Uterus (tissue), 4 donors: ENCODE data around the gene SEPTIN10. TPM values are rescaled to one million over a fixed set of nuclear protein-coding genes. Genes with fewer than 3 reads are reported as not detected.

Source experiments
- DNase-seq, 2 donors: peaks; one replicate each; pipeline ENCODE4 v3.0.0-alpha.2; 2019 to 2020
- H3K27ac ChIP-seq, 2 donors: fragments of 200-600 bp; sonication (generic); 1 replicate in 1 of 2; 2 replicates in 1 of 2; pipeline ENCODE4 v1.5.1; 2016 to 2018
- H3K27me3 ChIP-seq, 2 donors: fragments of 200-600 bp; sonication (generic); one replicate each; pipeline ENCODE4 v1.5.1; 2018 to 2019; ENCODE audit warnings: control low read depth in 1 of 2
- H3K36me3 ChIP-seq, 2 donors: fragments of 200-600 bp; sonication (generic); one replicate each; pipeline ENCODE4 v1.5.1; 2019; ENCODE audit warnings: control low read depth in 1 of 2
- H3K4me1 ChIP-seq, 2 donors: fragments of 200-600 bp; sonication (generic); one replicate each; pipeline ENCODE4 v1.5.1; 2018 to 2019; ENCODE audit warnings: control low read depth in 1 of 2
- H3K4me3 ChIP-seq, 2 donors: fragments of 200-600 bp; sonication (generic); 1 replicate in 1 of 2; 2 replicates in 1 of 2; pipeline ENCODE4 v1.5.1; 2018 to 2019; ENCODE audit warnings: mild to moderate bottlenecking in 1 of 2
- H3K9me3 ChIP-seq, 2 donors: fragments of 200-600 bp; sonication (generic); one replicate each; pipeline ENCODE4 v1.5.1; 2019; ENCODE audit warnings: control low read depth in 1 of 2
- POLR2A ChIP-seq, 2 donors: fragments of 450-650 bp; IDR thresholded peaks; one replicate each; pipeline ENCODE4 v1.6.1; 2016; ENCODE audit warnings: antibody characterized with exemption in 2 of 2, mild to moderate bottlenecking in 1 of 2, moderate library complexity in 1 of 2
- intact Hi-C: fragments of 100-400 bp; cut with DNase I; formaldehyde crosslinking; loops from one replicate; pipeline ENCODE4 v1.15.1; 2023; ENCODE audit warnings: low total_unique reads
- total RNA-seq, 4 donors: library from RNA; depleted of rRNA in 3 of 4; stranded (reverse); fragments of >200 nt in 3 of 4; gene quantifications; one replicate each; pipeline versions ENCODE4 v1.1.0 to v1.2.4, GENCODE V29; 2014 to 2023
- TF ChIP-seq, protein P1 (sequence below), 4 experiments: fragments of 200-600 bp in 2 of 4; fragments of 450-650 bp in 2 of 4; sonication (generic) in 2 of 4; IDR thresholded peaks; one replicate each; pipeline ENCODE4 v1.5.1; 2016 to 2019; ENCODE audit warnings: antibody characterized with exemption in 4 of 4, mild to moderate bottlenecking in 2 of 4, moderate library complexity in 1 of 4
- donor health status: DM: yes; HTN: yes; CAD: no.

SEPTIN10 gene
- total RNA-seq, 4 donors from 2014 or later, result 52.8 to 181 (median 121) TPM

DNA sequence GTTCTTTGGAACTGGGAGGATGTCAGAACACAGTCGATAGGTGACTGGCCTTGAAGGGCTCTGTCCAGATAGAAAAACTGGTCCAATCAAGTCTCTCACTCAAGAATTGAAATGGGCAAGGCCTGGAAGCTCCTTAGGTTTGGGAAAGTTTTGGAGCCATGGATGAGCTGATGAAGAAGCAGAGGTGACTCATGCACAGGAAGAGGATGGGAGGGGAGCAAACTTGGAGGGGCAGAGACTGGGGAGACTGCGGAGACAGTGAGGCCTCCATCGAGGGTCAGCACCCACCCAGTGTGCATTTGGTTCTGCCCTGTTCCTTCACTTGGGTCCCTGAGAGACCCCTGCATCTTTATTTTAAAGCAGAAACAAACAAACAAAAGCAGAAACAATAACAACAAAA is 41.5 kb upstream of the SEPTIN10 start:
- intact Hi-C loops, result no loop called here
- no peak for DNase-seq
- TF ChIP-seq, protein P1, sequence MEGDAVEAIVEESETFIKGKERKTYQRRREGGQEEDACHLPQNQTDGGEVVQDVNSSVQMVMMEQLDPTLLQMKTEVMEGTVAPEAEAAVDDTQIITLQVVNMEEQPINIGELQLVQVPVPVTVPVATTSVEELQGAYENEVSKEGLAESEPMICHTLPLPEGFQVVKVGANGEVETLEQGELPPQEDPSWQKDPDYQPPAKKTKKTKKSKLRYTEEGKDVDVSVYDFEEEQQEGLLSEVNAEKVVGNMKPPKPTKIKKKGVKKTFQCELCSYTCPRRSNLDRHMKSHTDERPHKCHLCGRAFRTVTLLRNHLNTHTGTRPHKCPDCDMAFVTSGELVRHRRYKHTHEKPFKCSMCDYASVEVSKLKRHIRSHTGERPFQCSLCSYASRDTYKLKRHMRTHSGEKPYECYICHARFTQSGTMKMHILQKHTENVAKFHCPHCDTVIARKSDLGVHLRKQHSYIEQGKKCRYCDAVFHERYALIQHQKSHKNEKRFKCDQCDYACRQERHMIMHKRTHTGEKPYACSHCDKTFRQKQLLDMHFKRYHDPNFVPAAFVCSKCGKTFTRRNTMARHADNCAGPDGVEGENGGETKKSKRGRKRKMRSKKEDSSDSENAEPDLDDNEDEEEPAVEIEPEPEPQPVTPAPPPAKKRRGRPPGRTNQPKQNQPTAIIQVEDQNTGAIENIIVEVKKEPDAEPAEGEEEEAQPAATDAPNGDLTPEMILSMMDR (IDR thresholded peaks at IDR 0.05), result no peak
- no peak for TF ChIP-seq POLR2A (IDR thresholded peaks at IDR 0.05)
- Histone ChIP-seq H3K27ac (no peak overlapping the region), H3K4me1 (no peaks in the 10 kb centered on the region), H3K9me3 (no peaks in the 10 kb centered on the region), H3K36me3 (no peaks in the 10 kb centered on the region), H3K27me3 (no peaks in the 10 kb centered on the region), H3K4me3 (no peak overlapping the region)

DNA sequence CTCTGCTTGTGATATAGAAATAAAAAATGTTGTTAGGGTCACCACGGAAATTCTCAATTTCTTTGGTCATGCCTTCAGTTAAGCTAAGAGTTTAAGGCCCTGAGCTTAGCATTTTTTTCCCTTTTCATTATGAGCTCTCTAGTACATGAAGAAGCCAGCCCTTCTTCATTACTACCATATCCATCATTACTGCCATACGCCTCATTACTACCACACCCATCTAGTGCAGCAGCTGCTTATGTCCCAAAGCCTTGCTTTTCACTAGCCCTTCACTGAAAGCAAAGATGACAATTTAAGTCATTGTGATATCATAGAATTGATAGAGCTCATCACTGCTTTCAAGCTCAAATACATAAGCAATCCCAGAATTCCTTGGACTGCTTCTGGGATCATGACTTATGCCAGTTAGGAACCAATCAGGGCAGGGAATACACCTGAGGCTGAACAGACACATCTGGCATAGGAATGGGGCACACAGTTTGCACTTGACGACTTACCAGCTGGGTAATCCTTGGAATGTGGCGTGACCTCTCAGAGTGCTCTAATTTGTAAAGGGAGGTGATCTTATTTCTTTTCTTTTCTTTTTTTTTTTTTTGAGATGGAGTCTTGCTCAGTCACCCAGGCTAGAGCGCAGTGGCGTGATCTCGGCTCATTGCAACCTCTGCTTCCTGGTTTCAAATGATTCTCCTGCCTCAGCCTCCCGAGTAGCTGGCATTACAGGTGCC is 40.7 kb upstream of the SEPTIN10 start:
- no peak for TF ChIP-seq POLR2A (IDR thresholded peaks at IDR 0.05)
- TF ChIP-seq, protein P1 (IDR thresholded peaks at IDR 0.05), result no peak
- no peak overlapping the region for H3K27ac ChIP-seq
- H3K27me3 ChIP-seq, result no peaks in the 10 kb centered on the region

DNA sequence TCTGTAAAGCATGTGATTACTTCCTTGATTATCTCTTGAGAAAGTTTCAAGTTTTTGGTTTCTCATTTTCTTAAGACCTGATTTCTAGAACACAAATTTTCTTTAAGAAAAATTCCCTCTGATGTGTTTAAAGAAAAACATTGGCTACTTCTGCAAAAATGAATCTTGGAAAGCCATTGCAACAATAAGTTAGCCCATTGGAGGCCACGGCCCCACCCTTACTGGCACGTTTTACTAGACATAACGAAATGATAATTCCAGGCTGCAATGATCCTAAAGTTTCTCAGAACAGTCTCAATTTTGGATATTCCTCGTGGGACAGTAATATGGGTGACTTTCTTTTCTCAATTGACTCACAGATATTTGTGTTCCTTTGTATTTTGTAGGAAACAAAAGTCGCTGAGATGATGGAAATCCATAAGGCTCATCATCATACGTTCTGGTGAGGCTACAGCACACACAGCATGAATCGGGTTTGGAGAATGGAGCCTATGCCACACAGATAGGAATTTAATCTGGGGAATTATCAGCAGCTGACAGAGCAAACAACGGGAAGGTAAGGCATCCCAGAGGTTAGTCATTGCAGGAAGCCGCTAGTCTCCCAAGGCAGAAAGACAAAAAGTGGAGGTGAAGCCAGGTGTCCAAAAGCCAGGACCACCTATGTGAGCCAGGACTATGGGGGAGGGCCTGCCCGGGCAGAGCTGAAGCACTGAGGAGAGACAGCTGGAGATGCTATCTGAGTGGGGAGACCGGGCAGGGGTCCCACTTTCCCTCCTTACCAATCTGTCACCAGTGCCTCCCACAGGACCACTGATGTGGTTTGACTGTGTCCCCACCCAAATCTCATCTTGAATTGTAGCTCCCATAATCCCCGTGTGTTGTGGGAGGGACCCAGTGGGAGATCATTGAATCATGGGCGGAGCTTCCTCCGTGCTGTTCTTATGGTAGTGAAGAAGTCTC is 36.2 kb upstream of the SEPTIN10 start:
- intact Hi-C loops, result no loop called here

More for the DNA sequence above, 40.7 kb upstream of the SEPTIN10 start:
- Histone ChIP-seq H3K36me3 (no peaks in the 10 kb centered on the region), H3K9me3 (no peaks in the 10 kb centered on the region), H3K4me3 (no peak overlapping the region), H3K4me1 (no peaks in the 10 kb centered on the region)
- intact Hi-C loops, result no loop called here
- no peak for DNase-seq

DNA sequence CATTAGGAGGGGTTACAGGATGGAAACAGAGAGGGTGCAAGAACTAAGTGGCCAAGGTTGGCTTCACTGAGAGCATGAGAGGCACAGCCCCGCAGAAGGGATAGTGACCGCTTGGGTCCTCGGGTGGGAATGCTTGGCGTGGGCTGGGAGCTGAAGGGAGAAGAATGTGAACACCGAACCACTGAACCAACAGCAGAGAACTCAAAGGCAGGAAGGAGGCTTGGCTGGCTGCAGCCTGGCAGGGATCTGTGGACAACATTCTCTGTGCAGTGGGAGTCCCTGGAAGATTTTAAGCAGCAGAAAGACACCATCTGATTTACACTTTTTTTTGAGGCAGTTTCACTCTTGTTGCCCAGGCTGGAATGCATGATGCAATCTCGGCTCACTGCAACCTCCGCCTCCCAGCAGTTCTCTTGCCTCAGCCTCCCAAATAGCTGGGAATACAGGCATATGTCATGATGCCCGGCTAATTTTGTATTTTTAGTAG is 34.3 kb upstream of the SEPTIN10 start:
- H3K4me1 ChIP-seq, result no peaks in the 10 kb centered on the region
- no peaks in the 10 kb centered on the region for H3K9me3 ChIP-seq
- no peak overlapping the region for H3K4me3 ChIP-seq
- no peaks in the 10 kb centered on the region for H3K27me3 ChIP-seq
- intact Hi-C loops, result no loop called here
- H3K36me3 ChIP-seq, result no peaks in the 10 kb centered on the region
- H3K27ac ChIP-seq, result no peak overlapping the region
- TF ChIP-seq POLR2A (IDR thresholded peaks at IDR 0.05), result no peak
- TF ChIP-seq, protein P1 (IDR thresholded peaks at IDR 0.05), result no peak
- DNase-seq, result no peak

More for the DNA sequence above, 36.2 kb upstream of the SEPTIN10 start:
- H3K27me3 ChIP-seq, result no peaks in the 10 kb centered on the region
- H3K4me3 ChIP-seq, result no peak overlapping the region
- no peak for DNase-seq
- H3K27ac ChIP-seq, result no peak overlapping the region
- H3K4me1 ChIP-seq, result no peaks in the 10 kb centered on the region
- no peak for TF ChIP-seq POLR2A (IDR thresholded peaks at IDR 0.05)
- TF ChIP-seq, protein P1 (IDR thresholded peaks at IDR 0.05), result no peak
- H3K36me3 ChIP-seq, result no peaks in the 10 kb centered on the region
- H3K9me3 ChIP-seq, result no peaks in the 10 kb centered on the region
